Fibroblast of villous mesenchyme (primary cell): ENCODE measurements around the gene ARHGAP6. TPM values are rescaled to one million over a fixed set of nuclear protein-coding genes. Genes with fewer than 3 reads are reported as not detected.
A peak's percentile ranks its signal among the peaks of the same experiment; 100 is the strongest.

Experiments
- DNase-seq: peaks from one replicate; pipeline ENCODE4 v3.0.0-alpha.2; 2010; ENCODE audit warnings: low read depth
- H3K4me3 ChIP-seq: 2 replicates; pipeline ENCODE4 v1.5.1; 2011; ENCODE audit warnings: low read depth, mild to moderate bottlenecking, low read length
- total RNA-seq: library from RNA; depleted of rRNA; stranded (reverse); fragments of >200 nt; gene quantifications from 2 replicates; pipeline ENCODE4 v1.2.3, GENCODE V29; 2012
- TF ChIP-seq, protein P1 (sequence below): IDR thresholded peaks from 2 replicates; pipeline ENCODE4 v1.5.1; 2012; ENCODE audit warnings: low read depth, mild to moderate bottlenecking, low read length; ENCODE audit not compliant: insufficient read depth

Gene ARHGAP6
- 1.7 and 1.9 TPM in 2 replicates for total RNA-seq

GRCh38 chrX:11665168-11666111 lies at the start of gene ARHGAP6:
ARHGAP6 (minus strand) TSS chrX:11665920; CDS start chrX:11664828, 1,092 bp downstream.
- peak within 1 kb of the TSS; percentile 61 for H3K4me3 ChIP-seq
- peak; percentile 69 for DNase-seq
- TF ChIP-seq, protein P1, sequence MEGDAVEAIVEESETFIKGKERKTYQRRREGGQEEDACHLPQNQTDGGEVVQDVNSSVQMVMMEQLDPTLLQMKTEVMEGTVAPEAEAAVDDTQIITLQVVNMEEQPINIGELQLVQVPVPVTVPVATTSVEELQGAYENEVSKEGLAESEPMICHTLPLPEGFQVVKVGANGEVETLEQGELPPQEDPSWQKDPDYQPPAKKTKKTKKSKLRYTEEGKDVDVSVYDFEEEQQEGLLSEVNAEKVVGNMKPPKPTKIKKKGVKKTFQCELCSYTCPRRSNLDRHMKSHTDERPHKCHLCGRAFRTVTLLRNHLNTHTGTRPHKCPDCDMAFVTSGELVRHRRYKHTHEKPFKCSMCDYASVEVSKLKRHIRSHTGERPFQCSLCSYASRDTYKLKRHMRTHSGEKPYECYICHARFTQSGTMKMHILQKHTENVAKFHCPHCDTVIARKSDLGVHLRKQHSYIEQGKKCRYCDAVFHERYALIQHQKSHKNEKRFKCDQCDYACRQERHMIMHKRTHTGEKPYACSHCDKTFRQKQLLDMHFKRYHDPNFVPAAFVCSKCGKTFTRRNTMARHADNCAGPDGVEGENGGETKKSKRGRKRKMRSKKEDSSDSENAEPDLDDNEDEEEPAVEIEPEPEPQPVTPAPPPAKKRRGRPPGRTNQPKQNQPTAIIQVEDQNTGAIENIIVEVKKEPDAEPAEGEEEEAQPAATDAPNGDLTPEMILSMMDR, result no peak

- TF ChIP-seq, protein P1, result no peak
- DNase-seq, result peak; percentile 3
- no peak overlapping the region for H3K4me3 ChIP-seq
These were observed 39.2 kb upstream of the ARHGAP6 start for GRCh38 chrX:11704725-11705495.

DNA sequence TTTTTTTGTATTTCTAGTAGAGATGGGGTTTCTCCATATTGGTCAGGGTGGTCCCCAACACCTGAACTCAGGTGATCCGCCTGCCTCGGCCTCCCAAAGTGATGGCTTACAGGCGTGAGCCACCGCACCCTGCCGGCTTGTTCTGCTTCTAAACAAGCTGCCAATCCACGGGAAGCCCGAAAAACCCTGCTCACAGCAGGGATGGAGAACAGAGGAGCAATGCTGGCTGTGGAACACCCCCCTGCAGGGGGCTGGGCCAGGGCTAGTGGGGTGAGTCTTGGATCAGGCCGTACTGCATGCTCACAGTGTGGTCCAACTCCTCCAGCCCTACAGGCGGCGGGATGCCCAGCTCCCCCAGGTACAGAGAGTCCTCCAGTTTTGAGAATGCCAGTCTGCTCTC lies 38.1 kb upstream of the ARHGAP6 start:
- no peak overlapping the region for H3K4me3 ChIP-seq
- no peak for DNase-seq
- TF ChIP-seq, protein P1, result no peak

- no peak overlapping the region for H3K4me3 ChIP-seq
- DNase-seq, result no peak
- TF ChIP-seq, protein P1, result no peak
These were observed 37.4 kb upstream of the ARHGAP6 start for GRCh38 chrX:11702965-11703631.

GRCh38 chrX:11702420-11702819 lies 36.7 kb upstream of the ARHGAP6 start:
- no peak overlapping the region for H3K4me3 ChIP-seq
- TF ChIP-seq, protein P1, result no peak
- no peak for DNase-seq

DNA sequence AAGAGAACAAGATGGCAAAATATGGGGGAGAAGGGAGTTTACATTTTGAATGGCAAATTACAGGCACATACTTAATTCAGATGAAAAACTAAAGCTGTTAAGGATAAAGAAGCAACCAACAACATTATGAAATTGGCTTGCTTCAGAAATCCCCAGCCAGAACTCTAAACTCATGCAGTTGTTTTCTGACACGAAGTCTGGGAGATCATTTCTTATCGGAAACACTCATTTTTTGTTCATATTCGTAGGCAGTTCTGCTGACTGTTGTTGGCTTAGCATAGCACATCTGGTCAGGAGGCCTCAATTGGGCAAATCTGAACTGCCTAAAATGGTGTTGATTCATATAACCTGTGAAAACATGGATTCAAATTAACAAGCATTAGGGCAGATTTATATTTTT lies 33.0 kb upstream of the ARHGAP6 start:
- TF ChIP-seq, protein P1, result no peak
- DNase-seq, result peak; percentile 9
- no peak overlapping the region for H3K4me3 ChIP-seq
